HG02759 (cell line): ENCODE results near the gene SLC6A12.

Experiments
- ATAC-seq: cut with Tn5 transposase; IDR thresholded peaks from one replicate; pipeline ENCODE4 v1.9.1; 2021; ENCODE audit warnings: mild to moderate bottlenecking, moderate library complexity; ENCODE audit not compliant: unreplicated experiment

The SLC6A12 gene

DNA sequence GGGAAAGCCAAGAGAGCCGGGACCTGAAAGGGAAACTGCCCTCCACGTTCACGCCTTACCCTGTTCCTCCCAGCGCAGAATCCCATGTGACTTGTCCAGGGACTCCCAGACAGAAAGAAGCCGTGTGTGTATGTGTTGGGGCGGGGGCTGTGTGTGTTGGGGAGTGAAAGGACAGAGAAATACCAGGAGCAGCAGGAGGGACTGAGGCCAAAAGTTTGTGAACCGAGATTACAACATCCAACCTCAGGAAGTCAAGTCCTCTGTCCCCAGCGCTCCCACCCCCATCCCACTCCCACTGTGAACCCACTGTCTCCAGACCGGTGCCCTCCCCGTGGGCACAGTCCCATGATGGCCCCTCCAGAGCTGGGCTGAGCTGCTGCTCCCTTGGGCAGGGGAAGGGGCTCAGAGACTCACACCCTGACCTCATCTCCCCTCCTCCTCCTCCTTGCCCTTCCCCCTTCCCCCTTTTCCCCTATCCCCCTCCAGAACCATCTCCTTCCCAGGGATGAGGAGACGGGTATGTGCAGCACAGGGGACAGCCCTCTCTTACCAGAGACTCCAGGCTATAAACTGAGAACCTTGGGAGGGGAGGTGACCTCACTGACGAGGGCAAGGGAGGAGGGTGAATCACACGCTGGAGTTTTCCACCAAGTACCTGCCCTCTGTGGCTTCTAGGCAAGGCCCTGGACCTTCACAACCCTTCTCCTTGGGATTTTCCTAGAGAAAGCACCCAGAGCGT lies at the start of gene SLC6A12:
TSS of gene SLC6A12 (minus strand) at position 155 of the 739 bp plus-strand sequence. CDS start 4,171 bp downstream, outside the sequence.
- ATAC-seq = no peak

DNA sequence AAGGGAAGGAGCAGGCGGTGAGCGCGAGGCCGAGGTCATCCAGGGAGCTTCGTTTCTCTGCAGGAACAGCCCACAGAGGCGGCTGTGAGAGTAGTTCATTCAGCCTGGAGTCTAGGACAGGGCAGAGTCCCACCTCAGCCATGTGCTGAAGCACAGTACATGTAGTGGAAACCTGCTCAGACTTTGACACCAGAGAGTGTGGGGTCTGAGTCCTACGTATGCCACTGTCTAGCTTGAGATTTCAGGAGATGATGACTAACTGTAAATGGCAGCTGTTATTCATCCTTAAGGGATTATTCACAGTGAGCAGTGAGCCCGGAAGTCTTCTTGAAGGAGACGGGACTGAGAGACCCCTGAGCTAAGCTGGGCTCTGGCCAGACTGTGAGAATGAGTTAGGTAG lies 49.6 kb upstream of the SLC6A12 start:
- no peak for ATAC-seq

DNA sequence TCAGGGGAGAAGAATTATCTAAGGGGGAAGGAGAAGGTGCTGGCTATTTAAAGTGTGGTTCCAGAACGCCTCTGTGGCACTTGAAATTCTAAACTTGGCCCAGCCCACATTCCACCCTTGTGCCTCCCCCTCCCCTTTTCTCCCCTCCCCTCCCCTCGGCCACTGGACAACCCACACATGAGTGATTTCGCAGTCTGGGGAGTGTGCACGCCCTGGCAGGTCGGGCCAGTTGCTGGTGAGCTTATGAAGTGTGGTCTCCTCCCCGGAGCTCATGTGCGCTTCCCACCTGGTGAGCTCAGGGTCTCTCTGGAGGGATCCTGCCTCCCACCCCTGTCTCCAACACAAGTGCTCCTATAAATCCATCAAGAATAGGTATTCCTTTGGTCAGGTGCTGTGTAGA lies 48.9 kb upstream of the SLC6A12 start, which contains the start of gene SLC6A13:
TSS of gene SLC6A13 (minus strand) at position 20 of the 400 bp plus-strand sequence. CDS start 2,784 bp downstream, outside the sequence.
- ATAC-seq = no peak

DNA sequence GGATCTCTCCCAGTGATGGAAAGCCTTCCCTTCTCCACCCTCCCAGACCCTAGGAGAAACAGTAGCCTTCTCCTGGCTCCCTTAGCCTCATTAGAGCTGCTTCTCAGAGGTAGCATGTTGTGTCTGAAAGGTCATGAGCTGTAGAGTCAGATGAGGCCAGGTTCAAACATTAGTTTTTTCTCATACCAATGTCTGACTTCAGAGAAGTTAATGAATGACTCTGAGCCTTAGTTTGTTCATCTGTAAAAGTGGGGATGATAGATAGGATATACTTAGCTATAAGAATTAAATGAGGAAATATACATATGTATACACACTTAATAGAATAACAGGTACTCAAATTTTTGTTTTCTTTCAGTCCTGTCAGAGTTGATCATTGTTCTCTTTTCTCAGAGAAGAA lies 48.2 kb upstream of the SLC6A12 start:
- ATAC-seq = no peak

DNA sequence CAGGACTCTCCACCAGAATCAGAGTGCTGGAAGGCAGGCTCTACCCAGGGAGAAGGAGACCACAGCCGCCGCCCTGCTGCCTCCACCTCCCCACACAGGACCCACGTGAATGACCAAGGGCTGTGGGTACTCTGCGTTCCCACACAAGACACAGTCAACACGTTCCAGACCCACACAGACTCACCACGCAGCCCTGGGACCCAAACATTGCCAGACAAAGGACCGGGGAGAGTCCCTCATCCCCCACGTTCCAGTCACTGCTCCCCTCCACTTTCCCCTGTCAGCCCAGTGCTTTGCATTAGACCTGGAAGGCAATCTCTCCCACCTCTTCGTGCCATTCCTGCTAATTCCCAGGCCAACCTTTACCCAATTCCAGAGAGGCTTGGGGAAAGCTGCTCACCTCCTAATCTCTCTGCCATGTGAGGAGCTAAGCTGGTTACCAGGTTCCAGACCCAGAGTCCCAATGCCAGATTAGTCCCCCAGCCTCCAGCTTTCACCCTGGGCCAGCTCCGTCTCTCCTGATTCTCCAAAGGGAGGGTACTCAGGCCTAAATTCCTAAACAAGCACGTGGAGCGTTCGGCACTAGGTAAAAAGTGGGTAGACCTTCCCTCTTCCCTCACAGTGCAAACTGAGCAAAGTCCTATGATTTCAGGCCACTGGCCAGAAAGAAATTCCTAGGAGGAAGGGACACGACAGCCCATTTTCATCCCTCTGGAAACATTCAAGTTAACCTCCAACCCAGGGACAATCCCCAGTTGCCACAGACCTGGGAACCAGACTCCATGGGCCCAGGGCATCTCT lies 43.8 kb upstream of the SLC6A12 start:
- ATAC-seq = no peak

DNA sequence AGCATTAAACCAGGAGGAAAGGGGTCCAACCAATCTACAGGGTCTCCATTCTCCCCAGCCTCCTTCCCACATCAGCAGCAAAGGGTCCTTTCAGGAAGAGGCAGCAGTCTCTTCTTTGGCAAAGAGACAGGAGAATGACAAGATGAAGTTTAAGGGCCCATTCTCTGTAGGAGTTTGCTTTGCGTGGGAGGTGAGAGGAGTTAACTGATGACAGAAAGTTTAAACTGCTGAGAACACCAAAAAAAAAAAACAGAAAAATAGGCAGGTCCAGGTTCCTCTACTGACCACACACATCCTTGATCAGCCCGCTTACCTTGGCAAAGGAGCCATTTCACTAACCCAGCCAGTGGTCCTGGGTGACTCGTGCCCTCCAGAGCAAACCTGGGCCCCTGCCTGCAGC lies 43.0 kb upstream of the SLC6A12 start:
- ATAC-seq = no peak

DNA sequence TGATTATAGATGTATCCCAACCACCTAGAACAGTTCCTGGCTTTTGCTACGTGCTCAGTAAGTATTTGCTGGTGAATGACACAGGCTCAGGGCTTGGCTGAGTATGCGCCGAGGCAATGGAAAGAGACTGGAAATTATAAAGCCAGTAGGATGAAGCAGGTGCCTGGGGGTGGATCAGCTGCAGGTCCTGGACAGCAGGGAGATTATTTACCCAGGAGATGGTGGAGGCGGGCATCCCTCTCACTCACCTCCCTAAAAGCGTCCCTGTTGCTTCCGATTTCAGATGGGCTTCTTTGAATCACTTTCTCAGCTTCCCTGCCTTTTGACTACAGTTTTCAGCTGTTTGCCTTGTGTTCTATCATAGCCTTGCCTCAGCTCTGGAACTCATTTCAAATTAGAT lies 42.3 kb upstream of the SLC6A12 start:
- ATAC-seq = no peak

DNA sequence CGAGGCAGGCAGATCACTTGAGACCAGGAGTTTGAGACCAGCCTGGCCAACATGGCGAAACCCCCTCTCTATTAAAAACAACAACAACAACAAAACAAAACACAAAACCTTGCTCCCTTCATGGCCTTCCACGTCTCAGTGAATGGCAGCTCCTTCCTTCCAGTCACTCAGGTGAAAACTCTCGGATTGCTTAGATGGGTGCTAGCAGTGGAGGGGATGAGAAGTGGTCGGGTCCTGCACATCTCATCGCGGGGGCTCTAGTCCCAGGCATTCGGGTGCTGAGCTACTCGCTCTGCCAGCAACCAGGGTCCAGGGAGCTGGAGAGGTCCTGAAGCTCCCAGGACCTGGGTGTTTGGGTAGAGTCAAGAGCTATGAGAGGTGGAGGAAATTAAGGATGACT lies 41.0 kb upstream of the SLC6A12 start:
- ATAC-seq = no peak

DNA sequence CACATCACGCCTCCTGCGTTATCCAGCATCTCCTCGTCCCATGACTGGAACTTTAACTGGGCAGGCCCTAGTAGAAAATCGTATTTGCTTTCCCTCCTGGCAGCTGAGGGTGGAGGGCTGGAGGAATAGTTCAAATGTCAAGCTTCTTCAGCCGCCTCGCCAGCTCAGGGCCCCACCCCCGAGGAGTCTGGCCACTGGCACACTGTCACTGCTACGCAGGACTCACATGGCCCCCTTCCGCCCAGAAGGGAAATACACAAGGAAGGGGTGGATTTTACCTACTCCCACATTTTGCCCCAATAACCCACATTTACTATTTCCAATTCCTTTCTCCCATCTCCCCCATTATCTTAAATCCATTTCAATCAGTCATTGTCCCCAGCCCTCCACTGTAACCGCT lies 40.1 kb upstream of the SLC6A12 start:
- ATAC-seq = no peak

DNA sequence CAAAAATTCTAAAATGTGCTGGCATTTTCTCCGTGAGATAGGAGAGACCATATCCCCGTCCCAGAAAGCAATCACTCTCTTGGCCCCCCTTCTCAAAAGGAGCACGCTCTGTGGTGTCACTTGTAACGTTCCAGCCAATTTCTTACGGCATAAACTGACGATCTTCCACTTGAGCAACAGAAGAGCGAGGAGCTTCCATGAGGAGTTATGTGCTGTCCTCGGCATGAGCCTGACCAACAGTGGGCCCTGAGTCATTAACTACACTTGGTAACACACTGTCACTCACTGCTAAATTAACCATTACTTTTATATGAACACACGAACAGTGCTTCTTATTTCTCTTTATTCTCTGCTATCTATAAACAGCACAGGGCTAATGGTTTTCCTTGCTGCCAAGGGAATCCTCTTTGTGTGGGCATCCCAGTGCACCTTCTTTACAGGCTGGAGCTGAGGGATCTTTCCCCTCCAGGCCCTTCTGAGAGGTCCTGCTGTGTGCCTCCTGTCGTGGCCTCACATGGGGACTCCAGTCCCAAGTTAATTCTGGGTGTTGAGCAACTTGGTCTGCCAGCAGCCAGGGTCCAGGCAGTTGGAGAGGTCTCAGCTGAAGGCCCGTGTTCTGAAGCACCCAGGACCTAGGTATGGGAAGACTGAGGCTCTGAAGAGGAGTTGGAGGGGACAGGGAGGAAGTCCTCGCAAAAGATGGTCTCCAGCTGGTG lies 39.3 kb upstream of the SLC6A12 start:
- no peak for ATAC-seq

DNA sequence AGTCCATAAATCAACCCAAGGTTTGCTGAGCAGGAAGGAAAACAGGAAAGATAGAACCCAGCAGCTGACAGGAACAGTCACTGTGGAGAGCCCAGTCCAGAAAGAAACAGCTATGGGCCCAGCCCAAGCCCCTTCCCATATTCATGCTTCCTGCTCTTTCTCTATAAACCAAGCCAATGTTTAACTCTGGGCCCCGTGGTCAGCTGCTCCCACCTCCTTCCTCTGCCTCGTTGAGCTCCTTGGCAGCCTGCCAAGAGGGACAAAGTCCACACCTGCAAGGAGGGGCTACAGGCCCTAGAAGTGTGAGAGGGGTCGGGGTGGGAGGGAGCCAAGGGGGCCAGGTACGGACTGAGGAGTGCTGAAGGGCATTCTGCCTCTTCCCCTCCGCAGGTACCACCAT lies 38.7 kb upstream of the SLC6A12 start:
- ATAC-seq = no peak

DNA sequence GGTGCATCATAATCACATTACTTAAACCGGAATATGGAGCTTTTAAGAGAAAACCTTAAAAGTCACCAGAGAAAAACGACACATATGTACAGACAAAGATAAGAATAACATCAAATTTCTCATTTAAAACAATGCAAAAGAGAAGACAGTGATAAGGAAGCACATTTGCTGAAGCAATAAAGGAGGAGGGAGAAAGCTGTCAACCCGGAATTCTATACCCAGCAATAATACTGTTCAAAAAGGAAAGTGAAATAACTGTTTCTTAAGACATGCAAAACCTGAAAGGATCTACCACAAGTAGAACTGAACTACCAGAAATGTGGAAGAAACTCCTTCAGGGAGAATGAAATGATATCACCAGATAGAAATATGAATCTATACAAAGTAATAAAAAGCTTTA lies 33.3 kb upstream of the SLC6A12 start:
- no peak for ATAC-seq

DNA sequence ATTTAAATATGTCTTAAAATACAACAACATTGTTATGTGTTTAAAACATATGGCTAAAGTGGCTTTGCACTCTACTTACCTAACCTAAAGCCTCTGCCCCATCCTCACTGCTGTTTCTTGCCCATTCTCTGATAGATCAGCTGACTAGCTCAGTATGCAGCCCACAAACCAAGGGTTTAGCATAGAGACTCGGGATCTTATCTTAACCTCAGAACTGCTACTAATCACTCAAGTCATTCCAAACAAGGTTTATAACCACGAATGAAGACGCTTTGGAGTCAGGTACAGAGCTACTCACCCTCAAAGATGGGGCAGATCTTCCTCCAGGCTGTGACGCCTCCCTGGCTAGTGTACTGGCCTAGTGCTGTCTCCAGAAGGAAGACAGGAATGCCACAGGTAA lies 29.4 kb upstream of the SLC6A12 start:
- no peak for ATAC-seq

DNA sequence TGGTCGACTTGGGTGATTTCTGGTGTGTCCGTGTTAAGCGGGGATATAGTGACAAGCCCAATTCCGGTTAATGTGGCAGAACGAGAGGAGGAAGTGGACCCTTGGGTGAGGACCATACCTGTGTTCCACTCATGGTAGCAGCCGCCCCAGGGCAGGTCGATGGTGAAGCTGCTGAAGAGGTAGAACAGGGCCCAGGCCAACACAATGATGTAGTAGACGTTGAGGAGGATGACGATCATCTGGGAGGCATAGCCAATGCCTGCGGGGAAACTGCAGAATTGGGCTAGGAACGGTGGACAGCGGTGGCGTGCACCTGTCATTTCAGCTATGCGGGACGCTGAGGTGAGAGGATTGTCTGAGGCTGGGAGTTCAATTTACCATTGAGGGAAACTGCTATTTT lies 28.5 kb upstream of the SLC6A12 start:
- no peak for ATAC-seq

DNA sequence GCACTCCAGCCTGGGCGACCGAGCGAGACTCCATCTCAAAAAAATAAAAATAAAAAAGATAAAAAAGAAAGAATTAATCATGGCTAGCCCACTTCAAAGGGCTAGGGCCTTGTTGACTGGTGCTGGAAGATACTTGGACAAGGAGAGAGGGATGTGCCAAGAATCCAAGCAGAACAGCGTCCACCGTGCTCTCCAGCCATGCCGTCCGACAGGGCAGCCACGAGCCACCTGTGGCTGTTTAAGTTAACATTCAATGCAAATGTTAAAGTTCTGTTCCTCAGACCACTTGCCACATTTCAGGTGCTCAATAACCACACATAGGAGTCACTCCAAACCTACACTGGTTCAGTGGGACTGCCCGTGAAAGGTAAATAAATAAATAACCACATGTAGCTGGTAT lies 27.3 kb upstream of the SLC6A12 start:
- ATAC-seq = no peak

DNA sequence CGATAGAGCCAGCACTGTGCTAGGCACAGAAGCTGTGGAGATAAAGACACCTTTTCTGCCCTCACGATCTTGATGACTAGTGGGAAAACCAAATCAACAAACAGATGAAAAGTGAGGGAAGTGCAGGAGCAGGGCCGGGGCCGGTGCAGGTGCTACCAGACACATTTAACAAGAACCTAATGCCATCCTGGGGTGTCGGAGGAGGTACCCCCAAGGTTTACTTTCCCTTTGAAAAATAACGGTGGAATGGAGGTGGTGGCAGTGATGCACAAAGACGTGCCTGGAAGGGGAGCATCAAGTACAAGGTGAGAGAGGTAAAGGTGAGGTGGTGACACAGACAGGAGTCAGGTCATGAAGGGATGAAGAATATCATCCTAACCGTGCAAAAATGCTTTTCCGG lies 26.6 kb upstream of the SLC6A12 start:
- ATAC-seq = no peak

DNA sequence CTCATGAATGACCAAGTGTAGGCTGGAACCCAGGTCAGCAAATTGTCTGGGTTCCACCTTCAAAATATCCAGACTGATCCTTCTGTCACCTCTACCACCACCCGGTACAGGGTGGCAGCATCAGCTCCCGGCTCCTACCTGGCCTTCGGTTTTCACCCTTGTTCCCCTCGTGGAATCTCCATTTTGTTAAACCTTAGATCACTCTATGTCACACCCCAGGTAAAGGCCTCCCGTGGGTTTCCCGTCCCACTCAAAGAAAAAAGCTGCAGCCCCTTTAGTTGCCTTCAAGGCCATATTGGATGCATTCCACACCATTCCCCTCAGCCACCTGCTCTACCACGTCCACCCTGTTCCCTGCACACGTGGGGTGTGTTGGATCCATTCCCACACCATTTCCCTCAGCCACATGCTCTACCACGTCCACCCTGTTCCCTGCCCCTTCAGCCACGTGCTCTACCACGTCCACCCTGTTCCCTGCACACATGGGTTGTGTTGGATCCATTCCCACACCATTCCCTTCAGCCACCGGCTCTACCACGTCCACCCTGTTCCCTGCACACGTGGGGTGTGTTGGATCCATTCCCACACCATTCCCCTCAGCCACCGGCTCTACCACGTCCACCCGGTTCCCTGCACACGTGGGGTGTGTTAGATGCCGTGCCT lies 24.9 kb upstream of the SLC6A12 start:
- ATAC-seq = no peak

DNA sequence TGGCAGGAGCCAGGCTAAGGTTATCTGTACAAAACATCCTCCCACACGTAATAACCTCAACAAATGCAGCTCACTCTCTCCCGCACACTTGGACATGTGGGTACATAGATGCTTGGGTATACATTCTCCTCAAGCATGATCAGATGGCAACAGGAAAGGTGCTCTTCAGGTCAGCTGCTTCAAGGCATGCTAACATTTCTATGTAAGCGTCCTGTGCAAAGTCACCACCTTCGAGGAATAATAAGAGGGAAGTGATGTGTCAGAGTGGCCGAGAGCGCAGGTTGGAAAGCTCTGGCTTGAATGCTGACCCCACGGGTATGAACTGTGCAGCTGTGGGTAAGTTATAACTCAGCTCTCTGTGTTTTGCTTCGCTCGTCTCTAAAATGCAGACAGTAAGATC lies 24.2 kb upstream of the SLC6A12 start:
- no peak for ATAC-seq

DNA sequence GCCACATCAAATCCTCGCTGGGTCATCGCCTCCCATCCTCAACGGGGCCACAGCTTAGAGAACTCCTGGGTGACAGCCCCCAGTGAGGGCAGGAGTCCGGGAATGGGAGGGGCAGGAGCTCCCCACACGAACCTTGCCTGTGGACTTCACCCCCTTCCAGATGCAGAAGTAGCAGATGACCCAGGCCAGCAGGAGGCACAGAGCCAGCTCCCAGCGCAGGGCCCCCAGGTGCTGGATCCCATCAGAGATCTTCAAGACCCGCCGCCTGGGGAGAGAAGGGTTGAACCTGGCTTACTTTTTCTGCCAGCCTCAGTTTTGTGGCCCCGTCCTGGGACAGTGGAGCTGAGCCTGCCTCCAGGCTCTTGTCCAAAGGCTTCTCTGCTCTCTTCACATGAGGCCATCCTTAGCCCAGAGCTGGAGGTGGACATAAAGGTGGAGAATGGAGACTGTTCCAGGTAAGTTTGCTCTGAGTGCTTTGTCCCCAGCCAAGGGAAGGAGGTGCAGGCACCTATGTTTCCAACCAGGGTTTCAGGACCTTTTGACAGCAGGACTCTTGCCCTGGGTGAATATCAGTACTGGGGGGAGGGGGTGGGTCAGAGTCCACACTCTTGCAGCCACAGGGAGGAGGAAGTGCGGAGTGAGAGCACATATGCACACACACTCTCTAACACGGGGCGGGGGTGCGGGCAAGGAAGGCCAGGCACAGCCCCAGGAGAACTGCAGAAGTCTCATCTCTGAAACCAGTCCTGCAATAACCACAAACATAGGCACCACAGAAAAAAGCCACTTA lies 23.3 kb upstream of the SLC6A12 start:
- no peak for ATAC-seq

DNA sequence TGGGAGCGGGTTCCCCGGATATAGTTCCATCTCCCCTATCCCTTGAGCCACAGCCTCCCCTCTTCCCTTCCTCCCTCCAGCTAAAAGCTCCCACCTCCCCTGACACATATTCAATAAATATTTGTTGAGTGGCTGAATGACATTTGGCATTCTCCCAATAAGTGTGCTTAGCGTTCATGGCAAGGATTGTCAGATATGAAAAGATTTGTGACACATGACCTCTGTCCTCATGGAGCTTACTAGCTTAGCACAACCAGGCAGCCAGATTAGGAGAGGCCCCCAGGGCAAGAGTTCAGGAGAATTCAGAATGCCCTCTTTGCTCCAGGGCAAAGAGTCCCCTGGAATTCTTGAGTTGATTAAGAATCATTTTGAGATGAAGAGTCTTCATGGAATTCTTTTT lies 22.5 kb upstream of the SLC6A12 start:
- ATAC-seq = no peak
